Measurements from ENCODE around the gene TBC1D10B. TPM values are rescaled to one million over a fixed set of nuclear protein-coding genes. Genes with fewer than 3 reads are reported as not detected.

TBC1D10B gene
- total and polyA plus RNA-seq, 9 of the 15 experiments (the other 6 are each of a cell fraction or from before 2014, with no cell fraction given): 2.2 to 55.4 (median 17.5) TPM

DNA sequence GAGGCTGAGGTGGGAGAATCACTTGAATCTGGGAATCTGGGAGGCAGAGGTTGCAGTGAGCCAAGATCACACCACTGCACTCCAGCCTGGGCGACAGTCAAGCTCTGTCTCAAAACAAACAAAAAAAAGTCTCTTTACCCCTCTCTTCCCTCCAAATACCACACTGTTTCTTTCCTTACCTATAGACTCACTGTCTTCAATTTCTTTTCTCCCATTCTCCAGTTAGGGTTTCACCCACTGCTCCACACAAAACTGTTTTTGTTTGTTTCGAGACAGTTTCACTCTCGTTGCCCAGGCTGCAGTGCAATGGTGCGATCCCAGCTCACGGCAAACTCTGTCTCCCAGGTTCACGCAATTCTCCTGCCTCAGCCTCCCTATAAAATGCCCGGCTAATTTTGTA is 9.1 kb downstream of the TBC1D10B start:
- H2AFZ ChIP-seq (ENCODE audit: low read depth, low read length): no peak overlapping the region
- peaks cover 30% of the 10 kb centered on the region for H3K79me2 ChIP-seq (ENCODE audit: control insufficient read depth, insufficient read depth, low read length)
- H3K4me1 ChIP-seq (replicated peaks in 1 of 2; ENCODE audit: control insufficient read depth in 2 of 2, insufficient read depth in 2 of 2, low read length in 2 of 2): peaks cover under 1 to 28% of the 10 kb centered on the region in 2 experiments; a peak in 4 of 5 replicates
- H3K9me1 ChIP-seq (ENCODE audit: control insufficient read depth, insufficient read depth, low read length): no peaks in the 10 kb centered on the region
- no peak overlapping the region for H3K4me3 ChIP-seq
- H3K27me3 ChIP-seq (ENCODE audit: control insufficient read depth in 2 of 2, insufficient read depth in 2 of 2, low read length in 2 of 2): no peaks in the 10 kb centered on the region
- POLR2A ChIA-PET: interaction anchor here (8.2 kb wide), 1 partner anchor 8 kb away, joined by 77 read pairs; the partner anchor contains the start of gene TBC1D10B
- DNase-seq (ENCODE audit: extremely low read depth in 1 of 4, low spot score in 3 of 4) (no peak), FAIRE-seq (no peak), ATAC-seq (no peak)
- no peak overlapping the region for H3K4me2 ChIP-seq (ENCODE audit: insufficient read depth, low read length)
- WGBS (ENCODE audit: insufficient coverage, low coverage, missing lambda C conversion rate): 92% methylated on average over 6 of the region's 7 CpGs
- H3K27ac ChIP-seq (ENCODE audit: extremely low read depth, low read depth, low read length): no peak overlapping the region
- no peak overlapping the region for H3K9ac ChIP-seq (ENCODE audit: insufficient read depth in 1 of 2, low read depth in 2 of 2, low read length in 2 of 2)
- in situ Hi-C loops (cut with MboI) (loop anchor here (25.0 kb wide), 1 partner anchor 899 kb away; the partner anchor contains the start of genes BOLA2, SLX1B and SULT1A4), intact Hi-C loops (cut with micrococcal nuclease) (no loop called here)
- H3K9me3 ChIP-seq (replicated peaks; ENCODE audit: control insufficient read depth, insufficient read depth, low read depth, low read length): no peaks in the 10 kb centered on the region
- no peaks in the 10 kb centered on the region; the same call in 1 of the 2 replicates for H4K20me1 ChIP-seq (replicated peaks; ENCODE audit: control insufficient read depth, insufficient read depth, low read length)
- TF ChIP-seq WHSC1 (IDR thresholded peaks at IDR 0.05; ENCODE audit: low read length) (no peak), TRIM24 (IDR thresholded peaks at IDR 0.05) (no peak), MCM2 (IDR thresholded peaks at IDR 0.05; ENCODE audit: low read depth) (no peak), CXXC5 (CRISPR knock-in tag; IDR thresholded peaks at IDR 0.05) (no peak), ZNF57 (CRISPR knock-in tag; IDR thresholded peaks at IDR 0.05) (no peak), CHD4 (IDR thresholded peaks at IDR 0.05; ENCODE audit: insufficient read depth, insufficient replicate concordance, low read depth, low read length, poor library complexity, severe bottlenecking) (no peak), NFRKB (IDR thresholded peaks at IDR 0.05; ENCODE audit: low read depth) (no peak), IFI16 (CRISPR knock-in tag; IDR thresholded peaks at IDR 0.05) (no peak), RBM14 (IDR thresholded peaks at IDR 0.05; ENCODE audit: borderline replicate concordance, insufficient read depth, low read depth, low read length) (no peak), HSF4 (CRISPR knock-in tag; IDR thresholded peaks at IDR 0.05; ENCODE audit: borderline replicate concordance) (no peak), SAFB (IDR thresholded peaks at IDR 0.05; ENCODE audit: borderline replicate concordance, low read depth, low read length) (no peak), ZFPM2 (CRISPR knock-in tag; IDR thresholded peaks at IDR 0.05) (no peak), POLR3A (IDR thresholded peaks at IDR 0.05; ENCODE audit: borderline replicate concordance, extremely low read depth, insufficient read depth, insufficient read length) (no peak), MXI1 (IDR thresholded peaks at IDR 0.05; ENCODE audit: low read depth, low read length) (no peak), ERF (CRISPR knock-in tag; IDR thresholded peaks at IDR 0.05) (no peak), SRSF7 (optimal IDR thresholded peaks at IDR 0.05; ENCODE audit: low read depth, low read length) (no peak)
- TF ChIP-seq, protein P1, sequence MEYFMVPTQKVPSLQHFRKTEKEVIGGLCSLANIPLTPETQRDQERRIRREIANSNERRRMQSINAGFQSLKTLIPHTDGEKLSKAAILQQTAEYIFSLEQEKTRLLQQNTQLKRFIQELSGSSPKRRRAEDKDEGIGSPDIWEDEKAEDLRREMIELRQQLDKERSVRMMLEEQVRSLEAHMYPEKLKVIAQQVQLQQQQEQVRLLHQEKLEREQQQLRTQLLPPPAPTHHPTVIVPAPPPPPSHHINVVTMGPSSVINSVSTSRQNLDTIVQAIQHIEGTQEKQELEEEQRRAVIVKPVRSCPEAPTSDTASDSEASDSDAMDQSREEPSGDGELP (CRISPR knock-in tag; IDR thresholded peaks at IDR 0.05; ENCODE audit: borderline replicate concordance): no peak
- TF ChIP-seq, protein P2, sequence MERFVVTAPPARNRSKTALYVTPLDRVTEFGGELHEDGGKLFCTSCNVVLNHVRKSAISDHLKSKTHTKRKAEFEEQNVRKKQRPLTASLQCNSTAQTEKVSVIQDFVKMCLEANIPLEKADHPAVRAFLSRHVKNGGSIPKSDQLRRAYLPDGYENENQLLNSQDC (CRISPR knock-in tag; IDR thresholded peaks at IDR 0.05): no peak
- CTCF ChIA-PET (ENCODE audit: low intra/inter-chr PET ratio): interaction anchor here (0.5 kb wide), 1 partner anchor 274 kb away, joined by 3 read pairs; no protein-coding TSS in a partner anchor
- peaks cover 83% of the 10 kb centered on the region for H3K36me3 ChIP-seq (ENCODE audit: control insufficient read depth, insufficient read depth, low read length)
- BruUV-seq (replicated peaks): no TSS peak

Data from K562 (cell line).